Endothelial cell of umbilical vein (primary cell): ENCODE results near the gene TUBD1.
"Not testable (repeated sequence)": the region's sequence is repeated elsewhere in the genome, so short reads cannot be mapped to it uniquely, and the experiment has no call there.

Source experiments
- CTCF ChIP-seq, 2 donors: IDR thresholded peaks; 1 replicate in 1 of 2; 2 replicates in 1 of 2; pipeline ENCODE4 v1.5.1; 2011; ENCODE audit warnings: low read length in 2 of 2, mild to moderate bottlenecking in 2 of 2, moderate library complexity in 2 of 2, control low read depth in 1 of 2, inconsistent platforms in 1 of 2, low read depth in 1 of 2; ENCODE audit not compliant: insufficient read depth in 1 of 2; ENCODE audit errors: extremely low read depth in 1 of 2
- EZH2 ChIP-seq: IDR thresholded peaks from 2 replicates; pipeline ENCODE4 v1.6.1; 2012; ENCODE audit warnings: borderline replicate concordance, low read depth, mild to moderate bottlenecking, moderate library complexity, low read length, inconsistent platforms; ENCODE audit not compliant: severe bottlenecking
- POLR2A ChIP-seq: IDR thresholded peaks from 2 replicates; pipeline ENCODE4 v1.6.1; 2012; ENCODE audit warnings: low read depth, mild to moderate bottlenecking, control low read depth, low read length

- not testable (repeated sequence) for TF ChIP-seq CTCF (IDR thresholded peaks at IDR 0.05; ENCODE audit: extremely low read depth in 1 of 2, insufficient read depth in 1 of 2, low read depth in 1 of 2, low read length in 2 of 2); POLR2A; EZH2
Measured at GRCh38 chr17:59940697-59941096, 48.0 kb upstream of the TUBD1 start.
